OCI-LY1 (cell line): ENCODE measurements around the gene RAB21.

Experiments
- H2AFZ ChIP-seq: fragments of 200-600 bp; sonication (generic), shearing (Covaris generic); 2 replicates; pipeline ENCODE4 v1.6.0; 2014; ENCODE audit warnings: antibody characterized with exemption, mild to moderate bottlenecking, low read length
- H3F3A ChIP-seq: fragments of 200-600 bp; sonication (generic), shearing (Covaris generic); 2 replicates; pipeline ENCODE4 v1.6.0; 2014; ENCODE audit warnings: mild to moderate bottlenecking, antibody characterized with exemption, low read length, moderate library complexity; ENCODE audit not compliant: insufficient read depth
- H3K27ac ChIP-seq: fragments of 200-600 bp; sonication (generic); 2 replicates; pipeline ENCODE4 v1.5.1; 2014; ENCODE audit warnings: low read length, mixed run types, mild to moderate bottlenecking, low read depth; ENCODE audit not compliant: poor library complexity, severe bottlenecking
- H3K27me3 ChIP-seq: fragments of 200-600 bp; sonication (generic); 2 replicates; pipeline ENCODE4 v1.6.0; 2014; ENCODE audit warnings: antibody characterized with exemption, mild to moderate bottlenecking, low read length, moderate library complexity; ENCODE audit not compliant: insufficient read depth
- H3K36me3 ChIP-seq: fragments of 200-600 bp; sonication (generic); 2 replicates; pipeline ENCODE4 v1.6.1; 2014; ENCODE audit warnings: mild to moderate bottlenecking, antibody characterized with exemption, low read length, moderate library complexity, mixed read lengths; ENCODE audit not compliant: insufficient read depth
- H3K4me1 ChIP-seq: fragments of 200-600 bp; sonication (generic); 2 replicates; pipeline ENCODE4 v1.5.1; 2014; ENCODE audit warnings: mild to moderate bottlenecking, low read length, moderate library complexity; ENCODE audit not compliant: insufficient read depth, severe bottlenecking
- H3K4me2 ChIP-seq: fragments of 200-600 bp; sonication (generic), shearing (Covaris generic); 2 replicates; pipeline ENCODE4 v1.6.1; 2014; ENCODE audit warnings: low read length
- H3K4me3 ChIP-seq: fragments of 200-600 bp; sonication (generic); 2 replicates; pipeline ENCODE4 v1.5.1; 2014; ENCODE audit warnings: low read length, low read depth, mild to moderate bottlenecking, mixed read lengths; ENCODE audit not compliant: poor library complexity, severe bottlenecking
- H3K79me2 ChIP-seq: fragments of 200-600 bp; shearing (Covaris generic); 2 replicates; pipeline ENCODE4 v1.6.1; 2016; ENCODE audit warnings: mixed run types, low read length, mixed read lengths; ENCODE audit not compliant: insufficient read depth
- H3K9ac ChIP-seq: fragments of 200-600 bp; sonication (generic), shearing (Covaris generic); 2 replicates; pipeline ENCODE4 v1.6.1; 2014; ENCODE audit warnings: mild to moderate bottlenecking, low read length, mixed read lengths
- H3K9me2 ChIP-seq: fragments of 200-600 bp; sonication (generic), shearing (Covaris generic); 2 replicates; pipeline ENCODE4 v1.6.1; 2014; ENCODE audit warnings: low read depth, mild to moderate bottlenecking, low read length, mixed read lengths
- H3K9me3 ChIP-seq: fragments of 200-600 bp; shearing (Covaris generic); 2 replicates; pipeline ENCODE4 v1.6.1; 2014; ENCODE audit warnings: low read length, mixed read lengths
- H4K20me1 ChIP-seq: fragments of 200-600 bp; sonication (generic), shearing (Covaris generic); 2 replicates; pipeline ENCODE4 v1.6.0; 2016; ENCODE audit warnings: mild to moderate bottlenecking, low read length; ENCODE audit not compliant: insufficient read depth
- CTCF ChIP-seq: fragments of 200-600 bp; sonication (generic), shearing (Covaris generic); IDR thresholded peaks from 2 replicates; pipeline ENCODE4 v1.5.1; 2017; ENCODE audit warnings: mild to moderate bottlenecking, antibody characterized with exemption, low read length, moderate library complexity, mixed read lengths
- EZH2 ChIP-seq: fragments of 200-600 bp; sonication (generic), shearing (Covaris generic); IDR thresholded peaks from 2 replicates; pipeline ENCODE4 v1.8.0; 2017; ENCODE audit warnings: borderline replicate concordance, mixed run types, mild to moderate bottlenecking, antibody characterized with exemption, low read length, moderate library complexity, mixed read lengths

Gene RAB21

GRCh38 chr12:71848212-71848611 is 93.5 kb downstream of the RAB21 start:
- H3K9me3 ChIP-seq: peaks cover 3% of the 10 kb centered on the region; the same call in 1 of the 2 replicates
- no peak overlapping the region for H3K4me3 ChIP-seq
- no peaks in the 10 kb centered on the region for H3K27me3 ChIP-seq
- H3K9me2 ChIP-seq: no peaks in the 10 kb centered on the region
- H3K4me1 ChIP-seq: no peaks in the 10 kb centered on the region
- H3K79me2 ChIP-seq: peaks cover 61% of the 10 kb centered on the region
- no peak overlapping the region for H3K27ac ChIP-seq
- no peak for TF ChIP-seq CTCF
- no peak for TF ChIP-seq EZH2
- H4K20me1 ChIP-seq: no peaks in the 10 kb centered on the region
- H3K4me2 ChIP-seq: no peak overlapping the region
- H3K36me3 ChIP-seq: peaks cover 11% of the 10 kb centered on the region
- H2AFZ ChIP-seq: no peak overlapping the region
- no peak overlapping the region for H3K9ac ChIP-seq
- 0 out of 2 replicates have a peak, but pooled peaks cover 3% of the 10 kb centered on the region for H3F3A ChIP-seq

GRCh38 chr12:71849109-71849851 is 94.6 kb downstream of the RAB21 start:
- no peak overlapping the region for H3K4me3 ChIP-seq
- no peak overlapping the region for H3K4me2 ChIP-seq
- H4K20me1 ChIP-seq: no peaks in the 10 kb centered on the region
- peaks cover 3% of the 10 kb centered on the region; the same call in 1 of the 2 replicates for H3F3A ChIP-seq
- H3K9me3 ChIP-seq: peaks cover 3% of the 10 kb centered on the region; the same call in 1 of the 2 replicates
- H3K4me1 ChIP-seq: no peaks in the 10 kb centered on the region
- no peaks in the 10 kb centered on the region for H3K27me3 ChIP-seq
- no peak overlapping the region for H3K27ac ChIP-seq
- H3K9ac ChIP-seq: no peak overlapping the region
- peaks cover 60% of the 10 kb centered on the region for H3K79me2 ChIP-seq
- H3K9me2 ChIP-seq: no peaks in the 10 kb centered on the region
- no peak overlapping the region for H2AFZ ChIP-seq
- H3K36me3 ChIP-seq: peaks cover 12% of the 10 kb centered on the region
- TF ChIP-seq CTCF (no peak), EZH2 (no peak)
